Measurements from ENCODE around the gene SHISA9. TPM values are rescaled to one million over a fixed set of nuclear protein-coding genes. Genes with fewer than 3 reads are reported as not detected.

The SHISA9 gene
- total RNA-seq, 2 donors from 2014 or later: 20.5 to 24.0 TPM

DNA sequence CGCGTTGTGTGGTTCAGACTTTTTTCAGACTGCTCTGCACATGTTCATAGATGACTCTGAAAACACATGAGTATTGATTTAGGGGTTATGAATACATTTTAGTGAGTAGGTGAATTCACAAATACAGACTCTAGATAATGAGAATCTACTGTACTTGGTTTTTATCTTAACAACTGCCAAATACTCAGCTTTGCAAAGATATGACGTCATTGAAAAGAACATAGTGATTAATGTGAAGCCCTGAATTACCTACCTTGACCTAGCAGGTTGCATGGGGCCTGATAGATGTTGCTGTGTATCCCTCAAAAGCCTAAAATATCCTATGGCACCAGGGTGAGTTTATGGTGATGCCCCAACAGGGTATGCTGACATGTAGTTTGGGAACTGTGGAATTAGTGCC, 98.0 kb downstream of the SHISA9 start:
- no peaks in the 10 kb centered on the region for H3K27me3 ChIP-seq (replicated peaks; ENCODE audit: insufficient read depth)
- H3K4me1 ChIP-seq (replicated peaks): no peaks in the 10 kb centered on the region
- H3K4me3 ChIP-seq: no peak overlapping the region
- 91% methylated on average over 3 of the region's 3 CpGs for WGBS
- intact Hi-C loops (cut with DNase I): no loop called here
- no peaks in the 10 kb centered on the region for H3K36me3 ChIP-seq
- DNase-seq (ENCODE audit: low spot score): no peak
- no peaks in the 10 kb centered on the region for H3K9me3 ChIP-seq
- no peak for TF ChIP-seq POLR2AphosphoS5 (IDR thresholded peaks at IDR 0.05)
- no peak overlapping the region for H3K27ac ChIP-seq

DNA sequence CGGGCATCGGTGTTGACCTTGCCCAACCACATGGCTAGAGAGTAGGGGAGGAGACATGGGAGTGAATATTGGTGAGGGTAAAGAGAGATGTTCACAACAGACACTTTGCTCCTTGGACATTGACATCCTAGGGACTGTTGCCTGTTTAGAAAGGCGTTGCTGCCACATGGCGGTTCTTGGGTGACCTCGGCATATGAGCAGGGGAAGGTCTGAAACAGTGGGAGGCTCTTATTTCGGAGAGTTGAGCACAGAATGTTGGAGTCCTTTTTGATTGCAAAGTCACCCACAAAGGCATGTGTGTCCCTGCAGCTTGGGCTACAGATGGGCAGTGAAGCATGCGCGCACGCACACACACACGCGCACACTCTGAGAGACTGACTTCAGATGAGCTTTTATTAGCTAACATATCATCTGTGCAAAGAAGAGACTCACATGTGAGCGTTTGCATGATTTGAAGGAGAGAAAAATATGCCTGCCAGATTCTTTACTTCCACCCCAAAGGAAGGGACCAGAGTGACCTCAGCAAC, 104.4 kb downstream of the SHISA9 start:
- Histone ChIP-seq H3K4me1 (replicated peaks) (no peaks in the 10 kb centered on the region), H3K27me3 (replicated peaks; ENCODE audit: insufficient read depth) (no peaks in the 10 kb centered on the region), H3K36me3 (no peaks in the 10 kb centered on the region), H3K9me3 (no peaks in the 10 kb centered on the region), H3K27ac (no peak overlapping the region), H3K4me3 (no peak overlapping the region)
- intact Hi-C loops (cut with DNase I): no loop called here
- no peak for TF ChIP-seq POLR2A (IDR thresholded peaks at IDR 0.05)
- TF ChIP-seq, protein P1, sequence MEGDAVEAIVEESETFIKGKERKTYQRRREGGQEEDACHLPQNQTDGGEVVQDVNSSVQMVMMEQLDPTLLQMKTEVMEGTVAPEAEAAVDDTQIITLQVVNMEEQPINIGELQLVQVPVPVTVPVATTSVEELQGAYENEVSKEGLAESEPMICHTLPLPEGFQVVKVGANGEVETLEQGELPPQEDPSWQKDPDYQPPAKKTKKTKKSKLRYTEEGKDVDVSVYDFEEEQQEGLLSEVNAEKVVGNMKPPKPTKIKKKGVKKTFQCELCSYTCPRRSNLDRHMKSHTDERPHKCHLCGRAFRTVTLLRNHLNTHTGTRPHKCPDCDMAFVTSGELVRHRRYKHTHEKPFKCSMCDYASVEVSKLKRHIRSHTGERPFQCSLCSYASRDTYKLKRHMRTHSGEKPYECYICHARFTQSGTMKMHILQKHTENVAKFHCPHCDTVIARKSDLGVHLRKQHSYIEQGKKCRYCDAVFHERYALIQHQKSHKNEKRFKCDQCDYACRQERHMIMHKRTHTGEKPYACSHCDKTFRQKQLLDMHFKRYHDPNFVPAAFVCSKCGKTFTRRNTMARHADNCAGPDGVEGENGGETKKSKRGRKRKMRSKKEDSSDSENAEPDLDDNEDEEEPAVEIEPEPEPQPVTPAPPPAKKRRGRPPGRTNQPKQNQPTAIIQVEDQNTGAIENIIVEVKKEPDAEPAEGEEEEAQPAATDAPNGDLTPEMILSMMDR (IDR thresholded peaks at IDR 0.05): no peak
- TF ChIP-seq POLR2AphosphoS5 (IDR thresholded peaks at IDR 0.05): no peak
- WGBS: 82% methylated on average over 12 of the region's 12 CpGs
- DNase-seq (ENCODE audit: low spot score): no peak

DNA sequence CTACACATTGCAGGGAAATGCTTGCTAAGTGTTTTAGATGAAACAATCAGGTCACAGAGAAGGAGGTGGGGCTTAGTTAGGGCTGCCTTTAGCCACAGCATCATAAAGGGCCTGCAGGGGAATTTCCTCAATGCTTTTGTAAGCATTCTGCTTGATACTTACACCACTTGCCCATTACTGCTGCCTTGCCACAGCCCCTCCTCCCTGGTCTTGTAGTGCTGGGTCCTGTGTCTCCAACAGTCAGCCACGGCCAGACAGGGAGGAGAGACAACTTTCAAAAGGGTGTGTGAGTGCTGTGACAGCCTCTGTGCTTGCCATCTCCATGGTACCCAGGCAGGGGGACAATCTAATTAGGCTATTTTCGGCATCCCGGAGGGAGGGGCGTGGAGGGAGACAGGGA, 111.2 kb downstream of the SHISA9 start:
- Histone ChIP-seq H3K27me3 (replicated peaks; ENCODE audit: insufficient read depth) (no peaks in the 10 kb centered on the region), H3K9me3 (no peaks in the 10 kb centered on the region), H3K27ac (no peak overlapping the region), H3K36me3 (no peaks in the 10 kb centered on the region), H3K4me3 (no peak overlapping the region), H3K4me1 (replicated peaks) (no peaks in the 10 kb centered on the region)
- no peak for DNase-seq (ENCODE audit: low spot score)
- 31% methylated on average over 4 of the region's 4 CpGs for WGBS
- intact Hi-C loops (cut with DNase I): no loop called here
- TF ChIP-seq POLR2AphosphoS5 (IDR thresholded peaks at IDR 0.05): no peak
- no peak for TF ChIP-seq POLR2A (IDR thresholded peaks at IDR 0.05)
- TF ChIP-seq, protein P1 (IDR thresholded peaks at IDR 0.05): no peak

DNA sequence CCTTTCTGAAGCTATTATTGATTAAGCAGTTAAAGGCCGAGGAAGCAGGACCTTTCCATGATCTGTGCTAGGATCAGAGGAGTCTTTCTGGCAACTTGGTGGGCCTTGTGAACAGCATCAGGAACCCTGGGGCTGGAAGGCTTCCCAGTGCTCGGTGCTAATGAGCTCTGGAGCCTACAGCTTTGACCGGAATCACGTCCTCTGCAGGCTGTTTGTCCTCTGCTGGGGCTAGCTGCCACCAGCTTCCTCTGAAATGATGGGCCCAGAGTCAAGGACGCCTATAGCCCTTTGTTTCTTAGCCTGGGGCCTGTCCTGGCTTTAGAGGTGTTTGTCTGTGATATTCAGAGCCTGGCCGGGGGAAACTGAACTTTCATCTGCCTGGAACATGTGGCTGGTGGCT, 111.6 kb downstream of the SHISA9 start:
- Histone ChIP-seq H3K36me3 (no peaks in the 10 kb centered on the region), H3K4me1 (replicated peaks) (no peaks in the 10 kb centered on the region), H3K27me3 (replicated peaks; ENCODE audit: insufficient read depth) (no peaks in the 10 kb centered on the region), H3K9me3 (no peaks in the 10 kb centered on the region), H3K4me3 (no peak overlapping the region), H3K27ac (no peak overlapping the region)
- WGBS: 50% methylated on average over 6 of the region's 6 CpGs
- TF ChIP-seq, protein P1 (IDR thresholded peaks at IDR 0.05): no peak
- TF ChIP-seq POLR2A (IDR thresholded peaks at IDR 0.05): no peak
- TF ChIP-seq POLR2AphosphoS5 (IDR thresholded peaks at IDR 0.05): no peak
- no peak for DNase-seq (ENCODE audit: low spot score)
- intact Hi-C loops (cut with DNase I): no loop called here

DNA sequence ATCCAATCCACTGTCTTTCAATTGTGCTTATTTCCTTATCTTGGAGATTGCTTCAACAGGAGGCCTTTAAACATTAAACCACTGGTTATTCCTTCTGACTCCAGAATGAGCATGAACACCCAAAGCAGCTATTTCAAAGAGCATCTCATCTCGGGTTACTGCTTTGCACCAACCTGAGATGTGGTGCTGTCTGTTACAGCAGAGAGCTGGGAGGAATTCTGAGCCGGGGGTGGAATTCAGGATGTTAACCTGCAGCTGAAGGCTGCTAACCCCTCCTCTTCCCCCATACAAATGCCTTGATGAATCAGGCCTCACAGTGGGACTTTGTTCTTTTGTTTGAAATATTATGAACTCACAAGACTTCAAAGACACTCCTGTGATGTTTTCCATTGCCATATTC, 113.1 kb downstream of the SHISA9 start:
- intact Hi-C loops (cut with DNase I): no loop called here
- no peaks in the 10 kb centered on the region for H3K27me3 ChIP-seq (replicated peaks; ENCODE audit: insufficient read depth)
- H3K4me3 ChIP-seq: no peak overlapping the region
- TF ChIP-seq, protein P1 (IDR thresholded peaks at IDR 0.05): no peak
- TF ChIP-seq POLR2A (IDR thresholded peaks at IDR 0.05): no peak
- TF ChIP-seq POLR2AphosphoS5 (IDR thresholded peaks at IDR 0.05): no peak
- no peak overlapping the region for H3K27ac ChIP-seq
- H3K9me3 ChIP-seq: no peaks in the 10 kb centered on the region
- no peaks in the 10 kb centered on the region for H3K4me1 ChIP-seq (replicated peaks)
- no peaks in the 10 kb centered on the region for H3K36me3 ChIP-seq
- 0% methylated on average over 2 of the region's 2 CpGs for WGBS
- no peak for DNase-seq (ENCODE audit: low spot score)

All from prostate gland (tissue), 2 donors.